ENCODE data around the gene RAPGEF6.
A peak's percentile ranks its signal among the peaks of the same experiment; 100 is the strongest.

Gene RAPGEF6

GRCh38 chr5:131548176-131548575, 86.9 kb downstream of the RAPGEF6 start:
- no peak for TF ChIP-seq RARB (CRISPR knock-in tag; IDR thresholded peaks at IDR 0.05)
- TF ChIP-seq ZNF565 (CRISPR knock-in tag; conservative IDR thresholded peaks at IDR 0.05; ENCODE audit: low read depth), result no peak
- ATAC-seq, result no peak

GRCh38 chr5:131545845-131546244, 89.2 kb downstream of the RAPGEF6 start:
- no peak for TF ChIP-seq ZC3H10 (CRISPR knock-in tag; IDR thresholded peaks at IDR 0.05)
- peak; percentile 82 for TF ChIP-seq ISL1 (CRISPR knock-in tag; IDR thresholded peaks at IDR 0.05)
- peak; percentile 98 for ATAC-seq

- TF ChIP-seq RARB (CRISPR knock-in tag; IDR thresholded peaks at IDR 0.05) (no peak), ZNF8 (CRISPR knock-in tag; IDR thresholded peaks at IDR 0.05) (no peak), OSR1 (CRISPR knock-in tag; IDR thresholded peaks at IDR 0.05) (no peak), CSDC2 (CRISPR knock-in tag; IDR thresholded peaks at IDR 0.05) (no peak), TSHZ2 (CRISPR knock-in tag; IDR thresholded peaks at IDR 0.05) (no peak), ISL1 (CRISPR knock-in tag; IDR thresholded peaks at IDR 0.05) (no peak), ZC3H10 (CRISPR knock-in tag; IDR thresholded peaks at IDR 0.05) (no peak), PPARA (CRISPR knock-in tag; IDR thresholded peaks at IDR 0.05; ENCODE audit: borderline replicate concordance) (no peak), POU6F1 (CRISPR knock-in tag; IDR thresholded peaks at IDR 0.05; ENCODE audit: borderline replicate concordance, low read depth) (no peak), GLIS3 (CRISPR knock-in tag; IDR thresholded peaks at IDR 0.05) (no peak), SNAI2 (CRISPR knock-in tag; IDR thresholded peaks at IDR 0.05) (no peak), ESRRG (CRISPR knock-in tag; IDR thresholded peaks at IDR 0.05) (no peak), CSRNP3 (CRISPR knock-in tag; IDR thresholded peaks at IDR 0.05) (no peak), ZFP30 (CRISPR knock-in tag; IDR thresholded peaks at IDR 0.05) (no peak), TOX (CRISPR knock-in tag; IDR thresholded peaks at IDR 0.05; ENCODE audit: borderline replicate concordance) (no peak), BACH2 (CRISPR knock-in tag; IDR thresholded peaks at IDR 0.05; ENCODE audit: borderline replicate concordance) (no peak)
- no peak for ATAC-seq
Measured at GRCh38 chr5:131542723-131543122, 92.3 kb downstream of the RAPGEF6 start.

- ATAC-seq, result no peak
- TF ChIP-seq CSRNP3 (CRISPR knock-in tag; IDR thresholded peaks at IDR 0.05) (no peak), ISL1 (CRISPR knock-in tag; IDR thresholded peaks at IDR 0.05) (no peak), CSDC2 (CRISPR knock-in tag; IDR thresholded peaks at IDR 0.05) (no peak), TCF4 (CRISPR knock-in tag; IDR thresholded peaks at IDR 0.05; ENCODE audit: borderline replicate concordance) (no peak), ZC3H10 (CRISPR knock-in tag; IDR thresholded peaks at IDR 0.05) (no peak), GLIS3 (CRISPR knock-in tag; IDR thresholded peaks at IDR 0.05) (no peak), ARNTL (CRISPR knock-in tag; IDR thresholded peaks at IDR 0.05; ENCODE audit: borderline replicate concordance, low read depth) (no peak), POU6F1 (CRISPR knock-in tag; IDR thresholded peaks at IDR 0.05; ENCODE audit: borderline replicate concordance, low read depth) (no peak), PPARA (CRISPR knock-in tag; IDR thresholded peaks at IDR 0.05; ENCODE audit: borderline replicate concordance) (no peak), TSHZ2 (CRISPR knock-in tag; IDR thresholded peaks at IDR 0.05) (no peak), CREB5 (CRISPR knock-in tag; IDR thresholded peaks at IDR 0.05; ENCODE audit: low read depth) (no peak), ESRRG (CRISPR knock-in tag; IDR thresholded peaks at IDR 0.05) (no peak), BACH2 (CRISPR knock-in tag; IDR thresholded peaks at IDR 0.05; ENCODE audit: borderline replicate concordance) (no peak), ZNF8 (CRISPR knock-in tag; IDR thresholded peaks at IDR 0.05) (no peak), ZFP30 (CRISPR knock-in tag; IDR thresholded peaks at IDR 0.05) (no peak), TOX (CRISPR knock-in tag; IDR thresholded peaks at IDR 0.05; ENCODE audit: borderline replicate concordance) (no peak)
Measured at GRCh38 chr5:131541762-131542161, 93.3 kb downstream of the RAPGEF6 start.
